ENCODE data around the gene ACOT11.
"Not testable (repeated sequence)": the region's sequence is repeated elsewhere in the genome, so short reads cannot be mapped to it uniquely, and the experiment has no call there.

ACOT11 gene

DNA sequence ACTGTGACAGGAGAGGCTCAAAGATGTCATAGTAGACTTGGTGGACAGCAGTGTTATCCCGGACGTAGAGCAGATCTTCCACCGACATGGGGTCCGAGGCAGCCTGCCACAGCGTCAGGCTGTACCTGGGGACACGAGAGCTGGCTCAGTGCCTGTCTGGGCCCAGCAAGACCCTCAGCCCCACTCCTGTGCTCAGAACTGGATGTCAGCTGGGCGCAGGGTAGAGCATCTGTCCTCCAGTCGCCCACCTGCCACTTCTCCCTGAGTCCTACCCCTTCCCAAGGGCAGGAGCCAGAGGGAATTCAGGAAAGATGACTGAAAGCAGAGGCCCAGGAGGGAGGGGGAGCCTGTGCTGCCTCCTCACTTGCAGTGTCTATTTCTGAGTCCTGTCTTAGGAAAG, 63.6 kb downstream of the ACOT11 start:
- no peak for DNase-seq

DNA sequence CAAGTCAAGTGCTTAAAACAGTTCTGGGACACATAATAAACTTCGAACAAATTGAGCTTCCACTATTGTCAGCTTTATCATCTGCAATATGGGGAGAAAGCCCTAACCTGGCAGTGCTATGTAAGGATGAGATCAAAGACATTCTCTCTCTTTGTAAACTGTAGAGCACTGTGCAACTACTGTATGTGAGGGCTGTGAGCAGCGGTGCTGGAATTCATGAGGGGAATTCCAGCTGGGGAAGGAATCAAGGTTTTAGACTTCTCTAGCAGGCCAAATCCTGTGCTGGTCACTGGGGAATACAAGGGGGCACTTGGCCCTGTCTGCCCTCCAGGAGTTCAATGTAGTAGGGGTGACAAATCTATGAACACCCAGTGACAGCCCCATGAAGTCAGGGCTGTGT, 66.0 kb downstream of the ACOT11 start:
- DNase-seq = no peak

GRCh38 chr1:54614563-54614962, 66.5 kb downstream of the ACOT11 start:
- DNase-seq = no peak

DNA sequence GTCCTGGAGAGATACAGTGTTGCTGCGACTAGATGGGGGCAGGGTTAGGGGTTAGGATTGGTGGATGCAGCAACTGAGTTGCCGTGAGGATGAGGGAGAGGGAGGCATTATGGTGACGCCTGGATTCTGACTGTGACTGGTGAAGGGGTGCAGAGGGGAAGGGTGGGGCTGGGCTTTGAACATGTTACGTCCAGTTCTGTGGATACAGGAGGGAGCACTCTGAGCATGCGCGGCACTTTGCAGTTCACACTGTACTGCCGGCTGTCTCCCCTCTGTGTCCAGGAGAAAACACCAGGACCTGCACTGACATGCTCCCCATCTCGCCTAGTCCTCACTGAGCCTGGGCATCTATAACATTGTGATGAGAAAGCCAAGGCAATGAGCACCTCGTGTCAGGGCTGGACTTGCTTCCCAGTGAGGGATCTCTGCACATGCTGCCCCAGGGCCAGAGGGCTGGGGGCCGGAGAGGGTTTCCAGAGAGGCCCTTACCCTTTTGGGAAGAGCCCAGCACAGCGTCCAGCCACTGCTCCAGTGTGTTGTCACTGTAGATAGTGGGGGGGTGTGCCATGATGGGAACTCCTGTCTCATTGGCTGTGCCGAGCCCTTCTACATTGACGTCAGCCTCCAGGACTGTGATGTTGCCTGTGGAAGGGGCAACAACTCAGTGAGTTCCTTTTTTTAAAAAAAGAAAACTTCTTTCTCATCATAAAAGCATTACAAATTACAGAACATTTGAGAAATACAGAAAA, 67.7 kb downstream of the ACOT11 start:
- DNase-seq = no peak

- DNase-seq = no peak
Observed at GRCh38 chr1:54619749-54620148, 71.7 kb downstream of the ACOT11 start.

GRCh38 chr1:54623216-54624007, 75.4 kb downstream of the ACOT11 start, which contains the start of gene FAM151A:
Gene FAM151A (minus strand): TSS chr1:54623525. CDS start chr1:54623395, 130 bp downstream.
- no peak for DNase-seq

GRCh38 chr1:54624466-54625464, 76.7 kb downstream of the ACOT11 start:
- DNase-seq = no peak

- DNase-seq = no peak
Observed at GRCh38 chr1:54627196-54627595, 79.2 kb downstream of the ACOT11 start.

DNA sequence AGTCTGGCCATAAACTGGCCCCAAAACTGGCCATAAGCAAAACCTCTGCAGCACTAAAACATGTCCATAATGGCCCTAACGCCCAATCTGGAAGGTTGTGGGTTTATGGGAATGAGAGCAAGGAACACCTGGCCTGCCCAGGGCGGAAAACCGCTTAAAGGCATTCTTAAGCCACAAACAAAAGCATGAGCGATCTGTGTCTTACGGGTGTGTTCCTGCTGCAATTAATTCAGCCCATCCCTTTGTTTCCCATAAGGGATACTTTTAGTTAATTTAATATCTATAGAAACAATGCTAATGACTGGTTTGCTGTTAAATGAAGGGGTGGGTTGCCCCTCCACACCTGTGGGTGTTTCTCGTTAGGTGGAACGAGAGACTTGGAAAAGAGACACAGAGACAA, 87.8 kb downstream of the ACOT11 start:
- DNase-seq = not testable (repeated sequence)

- DNase-seq = not testable (repeated sequence)
Observed at GRCh38 chr1:54636461-54637446, 88.7 kb downstream of the ACOT11 start.

GRCh38 chr1:54640361-54640760, 92.3 kb downstream of the ACOT11 start:
- DNase-seq = no peak

- no peak for DNase-seq
Observed at GRCh38 chr1:54640863-54641836, 93.1 kb downstream of the ACOT11 start, which contains the start of gene MROH7. Gene MROH7 (plus strand): TSS chr1:54641786. CDS start chr1:54652927, 11,141 bp downstream.

DNA sequence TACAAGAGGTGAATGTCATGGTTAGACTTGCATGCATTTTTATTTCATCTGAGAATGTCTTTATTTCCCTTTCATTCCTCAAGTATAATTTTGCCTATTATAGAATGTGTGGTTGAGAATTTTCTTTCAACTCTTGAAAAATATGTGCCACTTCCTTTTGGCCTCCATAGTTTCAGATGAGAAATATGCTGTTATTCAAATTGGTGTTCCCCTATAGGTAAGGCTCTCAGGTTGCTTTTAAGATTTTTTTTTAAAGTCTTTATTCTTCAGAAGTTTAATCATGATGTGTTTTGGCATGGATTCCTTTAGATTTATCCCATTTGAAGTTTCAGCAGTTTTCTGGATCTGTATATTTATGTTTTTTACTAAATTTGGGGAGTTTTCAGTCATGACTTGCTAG, 95.7 kb downstream of the ACOT11 start:
- no peak for DNase-seq

DNA sequence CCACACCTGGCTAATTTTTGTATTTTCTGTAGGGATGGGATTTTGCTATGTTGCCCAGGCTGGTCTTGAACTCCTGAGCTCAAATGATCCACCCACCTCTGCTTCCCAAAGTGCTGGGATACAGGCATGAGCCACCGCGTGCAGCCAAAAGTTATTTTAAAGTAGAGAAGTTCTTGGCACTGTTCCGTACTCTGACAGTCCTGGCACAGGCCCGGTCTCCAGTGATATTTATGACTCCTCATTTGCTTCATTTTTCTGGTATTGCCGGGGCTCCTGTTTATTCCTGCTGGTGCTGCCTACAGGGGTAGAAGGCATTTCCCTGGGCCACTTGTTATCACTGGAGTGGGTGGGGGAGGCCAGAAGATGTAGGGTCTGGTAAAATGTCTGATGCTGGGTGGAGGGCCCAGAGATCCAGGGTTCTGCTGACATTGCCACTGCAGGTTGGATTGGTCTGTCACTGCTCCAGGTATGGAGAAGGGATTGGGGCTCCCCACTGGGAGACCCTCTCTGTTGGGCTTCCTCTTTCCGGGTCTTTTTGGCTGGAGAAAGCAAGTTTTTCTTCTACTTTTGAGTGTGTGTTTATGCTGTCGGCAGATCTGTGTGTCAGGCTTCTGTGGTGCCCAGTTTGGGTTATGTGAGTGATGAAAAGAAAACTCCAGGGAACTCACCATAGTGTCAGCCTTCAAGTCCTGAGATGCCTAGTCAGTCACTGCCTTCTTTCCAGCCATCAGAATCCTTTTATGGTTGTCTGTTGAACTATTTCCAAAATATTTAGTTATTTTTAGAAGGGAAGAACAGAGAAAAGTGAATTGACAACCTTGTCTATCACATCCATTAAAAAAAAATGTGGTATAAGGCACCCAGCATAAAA, 98.0 kb downstream of the ACOT11 start:
- no peak for DNase-seq

DNA sequence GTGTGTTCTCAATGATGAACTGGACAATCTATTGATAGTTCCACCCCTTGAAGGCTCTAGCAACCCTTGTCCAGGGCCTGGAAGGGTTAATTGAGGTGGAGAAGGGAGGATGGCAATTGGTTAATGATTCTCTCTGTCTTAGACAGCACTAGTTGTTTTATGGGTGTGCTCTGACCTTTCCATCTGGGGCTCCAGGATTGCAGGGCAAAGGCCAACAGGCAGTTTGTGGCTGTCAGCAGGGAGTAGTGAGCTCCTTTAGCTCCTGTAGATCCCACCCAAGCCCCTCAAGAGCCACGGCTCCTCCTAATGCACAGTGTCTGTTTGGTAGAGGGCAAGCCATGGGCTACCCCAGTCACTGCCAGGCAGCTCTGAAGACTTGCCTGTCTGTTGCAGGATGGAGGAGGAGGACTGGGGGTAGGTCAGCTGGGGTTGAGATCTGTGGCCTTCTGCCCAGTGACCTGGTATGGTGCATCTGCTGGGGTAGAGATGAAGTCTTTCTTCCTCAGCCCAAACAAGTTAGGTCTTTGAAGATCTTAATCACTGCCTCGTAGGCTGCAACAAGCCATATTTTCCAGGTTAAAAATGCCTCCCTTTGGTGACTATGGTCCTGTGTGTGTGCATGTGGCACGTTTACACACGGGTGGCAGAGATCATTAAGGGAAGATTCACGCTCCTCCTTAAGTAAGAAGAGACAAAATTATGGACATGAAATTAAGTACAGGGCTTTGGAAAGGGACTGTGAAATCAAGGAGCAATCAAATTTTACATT, 101.3 kb downstream of the ACOT11 start:
- no peak for DNase-seq

DNA sequence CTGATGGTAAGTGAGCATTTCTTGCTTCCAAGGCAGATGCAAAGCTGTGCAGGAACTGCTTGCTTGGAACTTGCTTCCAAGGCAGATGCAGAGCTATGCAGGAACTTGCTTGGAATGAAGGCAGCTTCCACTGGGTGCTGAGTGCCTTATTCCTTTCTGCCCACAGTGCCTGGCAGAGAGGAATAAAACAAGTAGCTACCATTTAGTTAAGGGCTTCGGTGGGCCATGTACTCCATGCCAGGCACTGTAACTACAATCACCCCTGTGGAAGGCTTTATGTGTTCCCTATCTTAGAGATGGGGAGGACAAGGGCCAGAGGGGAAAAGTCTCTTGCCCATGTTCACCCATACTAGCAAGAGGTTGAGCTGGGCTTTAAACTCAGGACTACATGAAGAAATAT, 101.9 kb downstream of the ACOT11 start:
- DNase-seq = no peak

GRCh38 chr1:54650417-54650816, 102.4 kb downstream of the ACOT11 start:
- no peak for DNase-seq

DNA sequence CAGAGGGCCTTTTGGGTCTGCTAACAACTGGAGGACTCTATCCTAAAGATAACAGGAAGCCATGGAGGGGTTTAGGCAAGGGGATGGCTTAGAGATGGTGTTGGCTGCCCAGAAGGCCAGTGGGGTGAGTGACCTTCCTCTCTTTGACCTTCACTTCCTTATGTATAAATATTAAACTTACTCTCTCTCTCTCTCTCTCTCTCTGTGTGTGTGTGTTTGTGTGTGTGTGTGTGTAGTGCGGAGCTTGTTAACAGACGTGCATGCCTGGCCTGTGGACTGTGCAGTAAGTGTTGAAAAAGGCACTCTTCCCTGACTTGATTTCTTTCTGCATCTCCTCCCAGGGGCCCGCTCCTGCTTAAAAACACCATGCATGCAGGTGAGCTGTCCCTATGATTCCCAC, 103.6 kb downstream of the ACOT11 start:
- no peak for DNase-seq

Measured in NCI-H187 (cell line).